Endodermal cell (in vitro differentiated cells): Measurements from ENCODE around the gene PRPF31. TPM values are rescaled to one million over a fixed set of nuclear protein-coding genes. Genes with fewer than 3 reads are reported as not detected.

Experiments used
- DNase-seq: peaks from one replicate; pipeline ENCODE4 v3.0.0-alpha.2; 2017
- H3K27ac ChIP-seq: 2 replicates; pipeline ENCODE4 v1.5.1; 2013; ENCODE audit warnings: mild to moderate bottlenecking, low read depth, low read length, moderate library complexity
- H3K27me3 ChIP-seq: 2 replicates; pipeline ENCODE4 v1.6.1; 2013; ENCODE audit warnings: mild to moderate bottlenecking, low read length, moderate library complexity; ENCODE audit not compliant: insufficient read depth, control insufficient read depth, poor library complexity, severe bottlenecking
- H3K36me3 ChIP-seq: 2 replicates; pipeline ENCODE4 v1.7.0; 2013; ENCODE audit warnings: mild to moderate bottlenecking, low read length, moderate library complexity; ENCODE audit not compliant: control insufficient read depth, insufficient read depth
- H3K4me1 ChIP-seq: one replicate; pipeline ENCODE4 v1.7.0; 2013; ENCODE audit warnings: low read length; ENCODE audit not compliant: control insufficient read depth, insufficient read depth
- H3K4me3 ChIP-seq: 2 replicates; pipeline ENCODE4 v1.5.1; 2013; ENCODE audit warnings: mild to moderate bottlenecking, low read length, moderate library complexity
- H3K9ac ChIP-seq: 2 replicates; pipeline ENCODE4 v1.6.1; 2013; ENCODE audit warnings: mild to moderate bottlenecking, low read length, moderate library complexity; ENCODE audit not compliant: poor library complexity, severe bottlenecking; ENCODE audit errors: extremely low read depth
- H3K9me3 ChIP-seq: 2 replicates; pipeline ENCODE4 v1.6.1; 2013; ENCODE audit warnings: mild to moderate bottlenecking, low read length, moderate library complexity; ENCODE audit not compliant: control insufficient read depth
- H3K27ac Mint-ChIP-seq: 2 replicates; pipeline ENCODE4 v1.8.0; 2020; ENCODE audit warnings: mixed read lengths
- H3K27me3 Mint-ChIP-seq: 2 replicates; pipeline ENCODE4 v1.8.0; 2021; ENCODE audit warnings: mild to moderate bottlenecking, mixed read lengths; ENCODE audit not compliant: insufficient read depth
- H3K36me3 Mint-ChIP-seq: 2 replicates; pipeline ENCODE4 v1.8.0; 2020; ENCODE audit warnings: low read depth, mixed read lengths
- H3K4me1 Mint-ChIP-seq: 2 replicates; pipeline ENCODE4 v1.8.0; 2020; ENCODE audit warnings: mixed read lengths
- H3K4me3 Mint-ChIP-seq: 2 replicates; pipeline ENCODE4 v1.8.0; 2020; ENCODE audit warnings: mild to moderate bottlenecking, moderate library complexity, mixed read lengths
- H3K9me3 Mint-ChIP-seq: 2 replicates; pipeline ENCODE4 v1.8.0; 2020; ENCODE audit warnings: mild to moderate bottlenecking, mixed read lengths
- WGBS, 2 experiments: methylation state at CpG; one replicate each; pipeline versions ENCODE4 v1.1.5 to v1.1.7; 2013; ENCODE audit warnings: missing lambda C conversion rate in 2 of 2, mixed read lengths in 1 of 2; ENCODE audit not compliant: insufficient coverage in 1 of 2, insufficient read length in 1 of 2; 5-methylcytosine and 5-hydroxymethylcytosine counted together
- total RNA-seq, 2 donors: library from RNA; stranded (reverse); fragmentation: NEBNext Ultra II Directional in 1 of 2; extraction: Animal tissue kit (Norgen Biotek cat#: 25700) in 1 of 2; gene quantifications; 2 replicates in 1 of 2; 3 replicates in 1 of 2; pipeline ENCODE4 v1.2.1, GENCODE V29; 2021
- TF ChIP-seq, protein P1 (sequence below): fragments of 200-600 bp; sonication (generic); conservative IDR thresholded peaks from 2 replicates; pipeline ENCODE4 v1.5.0; 2021; ENCODE audit warnings: antibody characterized with exemption, mild to moderate bottlenecking

The PRPF31 gene
- total RNA-seq, 2 donors from 2014 or later: 79.0 to 85.5 TPM

- 94 to 97% methylated on average over 9 to 10 of the region's 10 CpGs for WGBS, 2 experiments
- TF ChIP-seq, protein P1, sequence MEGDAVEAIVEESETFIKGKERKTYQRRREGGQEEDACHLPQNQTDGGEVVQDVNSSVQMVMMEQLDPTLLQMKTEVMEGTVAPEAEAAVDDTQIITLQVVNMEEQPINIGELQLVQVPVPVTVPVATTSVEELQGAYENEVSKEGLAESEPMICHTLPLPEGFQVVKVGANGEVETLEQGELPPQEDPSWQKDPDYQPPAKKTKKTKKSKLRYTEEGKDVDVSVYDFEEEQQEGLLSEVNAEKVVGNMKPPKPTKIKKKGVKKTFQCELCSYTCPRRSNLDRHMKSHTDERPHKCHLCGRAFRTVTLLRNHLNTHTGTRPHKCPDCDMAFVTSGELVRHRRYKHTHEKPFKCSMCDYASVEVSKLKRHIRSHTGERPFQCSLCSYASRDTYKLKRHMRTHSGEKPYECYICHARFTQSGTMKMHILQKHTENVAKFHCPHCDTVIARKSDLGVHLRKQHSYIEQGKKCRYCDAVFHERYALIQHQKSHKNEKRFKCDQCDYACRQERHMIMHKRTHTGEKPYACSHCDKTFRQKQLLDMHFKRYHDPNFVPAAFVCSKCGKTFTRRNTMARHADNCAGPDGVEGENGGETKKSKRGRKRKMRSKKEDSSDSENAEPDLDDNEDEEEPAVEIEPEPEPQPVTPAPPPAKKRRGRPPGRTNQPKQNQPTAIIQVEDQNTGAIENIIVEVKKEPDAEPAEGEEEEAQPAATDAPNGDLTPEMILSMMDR: no peak
- no peak overlapping the region for H3K4me3 ChIP-seq
- no peaks in the 10 kb centered on the region for H3K4me1 ChIP-seq
- DNase-seq: no peak
- H3K27ac ChIP-seq: no peak overlapping the region
- H3K9ac ChIP-seq: no peak overlapping the region
- Mint-ChIP-seq H3K27ac (no peak overlapping the region), H3K4me3 (no peak overlapping the region), H3K27me3 (no peaks in the 10 kb centered on the region), H3K36me3 (peaks cover 66% of the 10 kb centered on the region), H3K4me1 (peaks cover 2% of the 10 kb centered on the region), H3K9me3 (no peaks in the 10 kb centered on the region)
- H3K27me3 ChIP-seq: no peaks in the 10 kb centered on the region
- peaks cover 56% of the 10 kb centered on the region for H3K36me3 ChIP-seq
- no peaks in the 10 kb centered on the region for H3K9me3 ChIP-seq
Measured at GRCh38 chr19:54121259-54121658, 5.7 kb downstream of the PRPF31 start.

DNA sequence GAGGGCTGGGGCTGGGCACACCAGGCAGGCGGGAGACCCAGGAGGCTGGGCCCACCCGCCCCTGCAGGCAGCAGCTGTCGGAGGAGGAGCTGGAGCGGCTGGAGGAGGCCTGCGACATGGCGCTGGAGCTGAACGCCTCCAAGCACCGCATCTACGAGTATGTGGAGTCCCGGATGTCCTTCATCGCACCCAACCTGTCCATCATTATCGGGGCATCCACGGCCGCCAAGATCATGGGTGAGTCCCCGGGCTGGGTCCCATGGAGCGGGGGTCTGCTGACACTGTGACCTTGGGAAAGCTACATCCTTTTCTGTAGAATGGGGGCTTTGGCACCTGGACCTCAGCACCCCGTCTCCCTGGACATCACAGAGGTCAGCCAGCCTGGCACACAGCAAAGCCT lies 8.1 kb downstream of the PRPF31 start:
- Histone ChIP-seq H3K36me3 (peaks cover 59% of the 10 kb centered on the region), H3K4me1 (no peaks in the 10 kb centered on the region), H3K9ac (no peak overlapping the region), H3K27ac (no peak overlapping the region), H3K27me3 (no peaks in the 10 kb centered on the region), H3K9me3 (no peaks in the 10 kb centered on the region), H3K4me3 (no peak overlapping the region)
- Mint-ChIP-seq H3K27ac (no peak overlapping the region), H3K27me3 (no peaks in the 10 kb centered on the region), H3K36me3 (peaks cover 72% of the 10 kb centered on the region), H3K4me3 (no peak overlapping the region), H3K4me1 (no peaks in the 10 kb centered on the region), H3K9me3 (no peaks in the 10 kb centered on the region)
- no peak for DNase-seq
- TF ChIP-seq, protein P1: no peak
- 97 to 98% methylated on average over 17 of the region's 17 CpGs for whole genome bisulfite sequencing, 2 experiments

- TF ChIP-seq, protein P1: no peak
- peaks cover 72% of the 10 kb centered on the region for H3K36me3 Mint-ChIP-seq
- 90 to 91% methylated on average over 8 to 19 of the region's 19 CpGs for WGBS, 2 experiments
Measured at GRCh38 chr19:54124393-54124792, 8.8 kb downstream of the PRPF31 start.

More at GRCh38 chr19:54124393-54124792, 8.8 kb downstream of the PRPF31 start:
- Histone ChIP-seq H3K36me3 (peaks cover 61% of the 10 kb centered on the region), H3K27me3 (no peaks in the 10 kb centered on the region), H3K9me3 (no peaks in the 10 kb centered on the region), H3K4me1 (no peaks in the 10 kb centered on the region), H3K4me3 (no peak overlapping the region), H3K27ac (no peak overlapping the region), H3K9ac (no peak overlapping the region)
- Mint-ChIP-seq H3K9me3 (no peaks in the 10 kb centered on the region), H3K4me1 (no peaks in the 10 kb centered on the region), H3K27me3 (no peaks in the 10 kb centered on the region), H3K4me3 (no peak overlapping the region), H3K27ac (no peak overlapping the region)
- DNase-seq: no peak
